ELR (cell line): ENCODE results near the gene ADA.
A peak's percentile ranks its signal among the peaks of the same experiment; 100 is the strongest.
"Not testable (repeated sequence)": the region's sequence is repeated elsewhere in the genome, so short reads cannot be mapped to it uniquely, and the experiment has no call there.

ENCODE experiments used
- DNase-seq: peaks from one replicate; pipeline ENCODE4 v3.0.0-alpha.2; 2015; ENCODE audit warnings: low read depth

ADA gene

DNA sequence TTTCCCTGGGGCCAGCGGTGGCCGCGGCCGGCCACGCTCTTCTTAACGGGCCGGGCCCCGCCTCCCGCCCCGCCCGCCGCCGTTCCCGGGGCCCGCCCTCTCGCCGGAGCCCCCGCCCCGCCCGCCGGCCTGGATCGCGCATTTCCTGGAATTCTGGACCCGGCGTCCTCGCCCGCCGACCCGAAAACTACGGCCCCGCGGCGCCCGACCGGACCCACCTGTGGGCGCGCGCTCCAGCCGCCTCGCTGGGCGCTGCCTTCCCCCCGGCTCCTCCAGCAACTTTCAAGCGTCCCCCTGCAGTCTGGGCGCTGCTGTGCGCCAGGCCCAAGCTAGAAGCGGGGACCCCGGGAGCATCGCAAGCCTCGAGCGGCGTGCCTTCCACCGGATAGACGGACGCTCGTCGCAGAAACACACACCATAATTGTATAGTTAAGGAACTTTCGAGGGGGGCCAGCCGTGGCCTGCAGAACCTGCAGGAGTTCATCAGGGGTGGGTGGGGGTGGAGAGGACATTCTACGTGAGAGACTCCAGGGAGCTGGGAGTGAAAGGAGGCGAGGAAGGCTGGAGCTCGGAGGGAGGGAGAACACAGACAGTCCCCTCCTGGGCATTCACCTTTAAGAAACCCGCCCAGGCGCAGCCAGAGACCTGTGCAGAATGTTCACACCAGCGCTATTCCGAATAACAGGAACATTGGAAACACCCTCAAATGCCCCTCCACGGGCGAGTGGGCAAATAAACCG, at the start of gene ADA:
TSS of gene ADA (minus strand) at position 16 of the 740 bp plus-strand sequence. CDS start 92 bp downstream, outside the sequence.
- DNase-seq = peak; percentile 64

DNA sequence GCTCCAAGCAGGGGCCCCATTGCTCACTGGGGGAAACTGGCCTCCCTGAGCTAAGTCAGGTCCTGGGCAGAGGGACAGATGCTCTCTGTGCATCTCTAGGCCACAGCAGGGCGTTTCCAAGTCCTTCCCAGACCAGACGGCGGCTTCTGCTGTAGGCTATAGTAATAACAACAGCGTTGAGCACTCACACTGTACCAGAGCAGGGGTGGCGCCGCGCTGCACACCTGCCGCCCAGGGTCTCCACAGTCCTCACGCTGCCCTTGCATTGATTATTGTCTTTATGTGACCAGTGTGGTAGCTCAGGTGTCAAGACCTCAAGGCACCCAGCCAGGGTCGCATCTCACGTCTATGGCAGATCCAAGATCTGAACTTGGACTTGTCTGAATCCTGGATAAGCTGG, 48.8 kb upstream of the ADA start:
- DNase-seq = no peak

DNA sequence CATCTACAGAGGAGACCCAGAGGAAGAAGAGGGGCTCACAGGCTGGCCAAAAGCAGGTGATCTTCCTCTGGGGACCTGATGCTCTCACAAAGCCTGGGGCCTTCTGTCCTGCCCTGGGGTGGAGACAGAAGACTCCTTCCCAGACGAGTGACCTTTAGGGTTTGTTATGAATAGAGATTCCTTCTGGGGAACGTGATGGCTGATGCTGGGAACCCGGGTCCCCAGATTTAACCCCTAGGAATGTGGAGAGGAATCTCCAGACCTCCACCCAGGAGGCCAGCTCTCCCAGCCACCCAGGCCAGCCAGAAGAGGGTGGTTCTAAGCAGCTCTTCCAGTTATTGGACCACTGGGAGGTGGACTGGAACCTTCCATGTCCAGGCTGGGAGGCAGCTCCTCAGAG, 46.9 kb upstream of the ADA start:
- DNase-seq = no peak

DNA sequence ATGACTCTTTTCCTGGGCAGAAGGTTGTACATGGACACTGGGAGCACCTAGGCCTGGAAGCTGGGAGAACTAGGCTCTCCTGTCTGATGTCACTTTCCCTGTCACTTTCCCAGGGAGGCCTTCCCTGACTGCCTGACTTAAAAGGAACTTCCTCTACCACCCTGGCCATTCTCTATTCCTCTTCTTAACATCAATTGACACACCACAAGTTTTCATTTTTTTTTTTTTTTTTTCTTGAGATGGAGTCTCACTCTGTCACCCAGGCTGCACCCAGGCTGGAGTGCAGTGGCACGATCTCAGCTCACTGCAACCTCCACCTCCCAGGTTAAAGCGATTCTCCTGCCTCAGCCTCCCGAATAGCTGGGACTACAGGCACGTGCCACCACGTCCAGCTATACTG, 45.5 kb upstream of the ADA start:
- DNase-seq = not testable (repeated sequence)

DNA sequence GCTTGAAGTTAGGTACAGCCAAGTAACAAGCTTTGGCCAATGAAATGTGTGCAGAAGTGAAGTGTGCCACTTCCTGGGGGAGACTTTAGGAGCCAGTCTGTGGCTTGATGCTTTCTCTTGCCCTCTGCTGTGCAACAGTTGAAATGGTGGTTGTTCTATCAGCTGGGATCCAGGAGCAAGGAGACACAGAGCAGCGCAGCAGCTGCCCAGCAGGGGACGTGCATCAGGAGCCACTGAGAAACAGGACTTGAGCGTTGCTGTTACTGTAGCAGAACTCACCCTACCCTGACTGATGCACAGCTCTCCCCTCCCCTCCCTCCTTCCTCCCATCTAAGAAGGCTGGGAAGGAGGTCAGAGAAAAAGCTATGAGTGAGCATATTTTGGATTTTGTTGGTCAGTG, 44.8 kb upstream of the ADA start:
- peak; percentile 40 for DNase-seq

DNA sequence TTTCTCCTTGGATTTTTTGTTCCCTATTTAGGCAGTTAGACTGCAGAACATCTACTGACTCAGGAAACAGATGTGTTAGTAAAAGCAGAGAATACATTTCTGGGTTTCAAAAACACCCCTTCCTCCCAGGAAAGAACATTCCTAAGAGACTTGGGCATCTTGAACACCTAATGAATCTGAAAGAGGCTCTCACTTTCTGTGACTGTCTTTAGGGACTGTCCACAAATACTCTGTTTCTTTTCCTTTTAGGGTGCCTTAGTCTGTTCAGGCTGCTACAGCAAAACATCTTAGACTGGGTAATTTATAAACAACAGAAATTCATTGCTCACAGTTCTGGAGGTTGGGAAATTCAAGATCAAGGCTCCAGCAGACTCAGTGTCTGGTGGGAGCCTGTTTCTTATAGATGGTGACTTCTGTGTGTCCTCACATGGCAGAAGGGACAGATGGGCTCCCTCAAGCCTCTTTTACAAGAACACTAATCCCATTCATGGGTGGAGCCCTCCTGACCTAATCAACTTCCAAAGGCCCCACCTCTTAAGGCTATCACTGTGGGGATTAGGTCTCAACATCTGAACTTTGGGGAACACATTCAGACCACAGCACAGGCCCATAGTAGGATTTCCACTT, 44.3 kb upstream of the ADA start:
- peak; percentile 51 for DNase-seq

DNA sequence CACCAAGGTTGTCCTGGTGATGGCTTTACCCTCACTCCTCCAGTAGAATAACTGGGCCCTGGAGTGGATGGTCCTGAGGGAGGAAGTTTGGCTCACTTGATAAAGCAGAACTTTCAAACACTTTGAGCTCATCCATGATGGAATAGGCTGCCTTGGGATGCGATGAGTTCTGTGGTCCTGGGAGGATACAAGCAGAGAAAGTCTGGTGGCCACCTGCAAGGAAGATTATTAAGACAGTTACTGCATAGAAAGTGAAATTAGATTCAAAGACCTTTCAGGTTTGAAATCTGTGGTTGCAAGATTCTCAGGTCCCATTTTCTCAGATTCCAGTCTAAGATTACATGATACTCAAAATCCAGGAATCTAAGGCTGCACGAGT, 43.8 kb upstream of the ADA start:
- no peak for DNase-seq

DNA sequence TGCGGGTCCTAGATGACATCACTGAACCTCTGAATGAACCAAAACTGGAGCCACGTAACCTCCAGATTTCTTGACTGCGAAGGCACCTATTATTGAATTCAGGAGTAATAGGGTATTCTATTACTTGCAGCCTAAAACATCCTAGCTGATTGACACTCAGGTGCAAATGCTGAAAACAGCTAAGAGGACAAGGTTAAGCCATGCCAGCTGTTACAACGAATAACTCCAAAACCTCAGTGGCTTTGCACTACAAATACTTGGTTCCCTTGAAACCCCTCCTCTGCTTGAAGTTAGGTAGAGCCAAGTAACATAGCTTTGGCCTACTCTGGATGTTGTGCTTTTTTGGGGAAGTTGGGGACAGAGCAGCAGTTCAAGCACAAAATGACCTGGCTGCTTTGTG, 42.7 kb upstream of the ADA start:
- DNase-seq = no peak

DNA sequence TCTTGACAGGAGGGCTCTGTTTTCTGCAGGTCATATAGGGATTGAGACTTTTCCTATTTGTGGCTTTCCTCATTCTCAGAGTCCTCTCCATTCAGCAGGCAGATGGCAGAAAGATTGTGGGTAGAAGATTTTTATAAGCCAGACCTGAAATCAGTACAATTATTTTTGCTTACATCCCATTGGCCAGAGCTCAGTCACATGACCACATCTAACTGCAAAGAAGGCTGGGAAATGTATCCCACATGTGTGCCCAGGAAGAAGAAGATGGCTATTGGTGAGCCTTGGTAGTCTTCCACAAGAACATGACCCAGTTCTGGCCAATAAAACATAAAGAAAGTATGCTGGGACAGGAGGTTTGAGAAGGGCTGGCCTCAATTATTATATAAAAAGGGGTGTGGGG, 42.1 kb upstream of the ADA start:
- DNase-seq = no peak

DNA sequence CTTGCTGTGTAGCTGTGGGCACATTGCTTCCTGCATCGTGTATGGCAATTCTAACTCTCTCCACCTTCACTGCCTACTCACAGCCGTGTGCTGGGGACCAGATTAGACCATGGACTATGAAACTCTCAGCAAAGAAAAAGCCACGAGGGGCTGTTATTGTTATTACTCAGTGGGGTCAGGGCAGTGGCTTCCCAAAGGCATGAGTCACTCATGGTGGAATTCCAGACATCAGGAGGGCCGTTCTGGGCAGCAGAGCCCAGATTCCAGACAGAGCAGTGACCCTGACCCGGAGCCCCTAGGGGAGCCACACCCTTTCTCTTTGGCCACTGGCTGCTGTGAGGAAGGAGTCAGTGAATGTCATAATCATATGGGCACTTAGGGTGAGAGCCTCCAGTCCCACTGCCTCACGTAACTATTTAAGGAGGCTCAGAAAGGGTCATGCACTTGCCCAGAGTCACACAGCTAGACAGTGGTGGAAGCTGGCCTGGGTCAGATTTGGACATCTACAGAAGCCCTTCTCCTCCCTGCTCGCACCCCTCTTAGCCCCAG, 41.5 kb upstream of the ADA start:
- DNase-seq = peak; percentile 100

DNA sequence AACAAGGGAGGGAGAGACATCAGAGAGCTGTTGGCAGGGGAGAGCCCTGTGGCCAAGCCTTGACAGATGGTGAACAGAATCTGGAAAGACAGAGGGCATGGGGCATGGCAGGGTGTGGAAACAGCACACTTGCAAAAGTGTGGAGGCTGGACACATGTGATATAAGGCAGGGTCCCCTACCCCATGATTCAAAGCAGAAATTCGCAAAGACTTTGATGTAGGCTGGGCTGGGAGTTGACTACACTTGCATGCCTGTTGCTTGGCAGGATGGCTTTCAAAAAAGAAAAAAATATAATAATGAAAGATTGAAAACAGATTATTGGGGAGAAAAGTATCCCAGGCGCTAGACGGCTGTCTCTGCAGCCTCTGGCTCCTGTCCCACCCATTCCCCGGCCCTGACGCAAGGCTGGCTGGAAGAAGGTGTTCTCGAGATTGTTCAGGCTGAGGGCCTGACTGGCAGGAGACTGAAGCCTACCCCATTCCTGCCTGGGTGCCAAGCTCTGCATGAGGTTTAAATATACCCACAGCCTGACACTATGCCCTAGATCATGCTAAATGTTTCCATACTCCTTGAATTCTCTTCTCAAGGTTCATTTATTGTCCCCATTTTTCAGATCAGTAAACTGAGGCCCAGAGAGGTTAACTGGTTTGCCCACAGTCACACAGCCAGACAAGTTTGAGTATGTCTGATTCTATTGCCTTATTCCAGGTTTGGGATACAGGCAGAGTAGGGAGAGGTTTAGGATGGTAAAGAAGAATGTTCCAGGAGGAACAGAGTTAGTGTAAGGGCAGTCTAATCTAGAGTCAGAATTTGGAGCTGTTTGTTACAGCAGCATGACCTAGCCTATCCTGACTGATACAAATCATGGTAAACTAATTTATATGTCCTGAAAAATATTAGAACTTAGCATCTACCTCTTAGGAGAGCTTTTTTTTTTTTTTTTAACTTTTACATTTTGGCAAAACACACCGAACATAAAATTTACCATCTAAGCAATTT, 40.2 kb upstream of the ADA start:
- DNase-seq = no peak

DNA sequence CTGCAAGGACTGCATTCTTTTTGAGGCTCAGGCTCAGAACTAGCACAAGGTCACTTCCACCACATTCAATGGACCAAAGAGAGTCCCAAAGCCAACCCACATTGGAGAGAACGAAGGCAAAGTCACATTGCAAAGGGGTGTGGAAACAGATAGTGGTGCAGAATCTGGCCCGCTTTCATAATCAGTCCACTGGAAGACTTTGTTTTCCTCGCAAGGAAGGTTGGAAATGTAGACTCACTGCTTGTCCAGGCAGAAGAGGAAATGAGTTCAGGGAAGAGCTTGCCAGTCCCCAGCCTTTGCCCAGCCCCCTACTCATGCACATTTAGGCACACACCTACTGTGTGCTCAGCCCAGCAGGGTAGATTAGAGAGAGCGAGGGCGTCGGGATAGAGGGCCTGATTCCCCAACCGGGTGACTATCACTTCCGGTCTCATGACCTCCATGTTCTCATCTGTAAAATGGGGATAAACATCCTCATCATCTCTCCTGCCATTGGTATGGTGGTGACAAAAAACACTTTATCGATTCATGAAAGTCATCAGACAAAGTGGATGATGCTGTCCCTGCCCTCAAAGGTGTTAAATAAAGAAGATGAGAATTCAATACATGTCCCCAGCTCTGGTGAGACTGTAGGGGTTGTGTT, 39.4 kb upstream of the ADA start:
- DNase-seq = no peak

DNA sequence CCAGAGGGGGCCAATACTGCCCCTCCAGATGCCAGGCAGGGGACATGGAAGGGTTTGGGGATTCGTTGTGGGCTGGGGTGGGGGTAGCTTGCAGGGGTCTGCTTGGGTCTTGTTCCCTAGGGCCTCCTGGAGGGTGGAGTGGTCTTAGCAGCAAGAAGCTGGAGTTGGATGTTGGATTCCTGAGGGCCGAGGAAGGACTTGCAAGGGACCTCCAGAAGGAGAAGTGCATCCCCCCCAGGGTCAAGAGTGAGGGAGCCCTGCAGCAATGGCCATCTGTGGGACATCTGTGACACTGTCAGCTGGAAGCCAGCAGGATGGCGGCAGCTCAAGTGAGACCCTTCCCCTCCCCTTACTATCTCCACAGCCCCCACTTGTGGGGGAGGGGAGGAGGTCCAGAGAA, 38.3 kb upstream of the ADA start:
- DNase-seq = no peak

DNA sequence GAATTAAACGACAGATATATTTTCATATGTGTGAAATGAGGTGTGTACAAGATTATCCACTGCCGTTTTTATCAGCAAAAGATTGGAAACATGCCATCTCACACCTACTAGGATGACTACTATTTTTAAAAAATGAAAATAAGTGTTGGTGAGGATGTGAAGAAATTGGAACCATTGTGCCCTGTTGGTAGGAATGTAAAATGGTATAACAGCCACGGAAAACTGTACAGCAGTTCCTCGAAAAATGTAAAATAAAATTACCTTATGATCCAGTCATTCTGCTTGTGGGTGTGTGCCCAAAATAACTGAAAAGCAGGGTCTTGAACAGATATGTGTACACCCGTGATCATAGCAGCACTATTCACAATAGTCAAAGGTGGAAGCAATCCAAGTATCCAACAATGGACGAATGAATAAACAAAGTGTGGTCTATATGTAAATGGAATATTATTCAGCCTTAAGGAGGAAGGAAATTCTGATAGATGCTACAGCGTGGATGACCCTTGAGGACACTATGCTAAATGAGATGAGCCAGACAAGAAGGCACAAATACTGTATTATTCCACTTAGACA, 36.6 kb upstream of the ADA start:
- no peak for DNase-seq

DNA sequence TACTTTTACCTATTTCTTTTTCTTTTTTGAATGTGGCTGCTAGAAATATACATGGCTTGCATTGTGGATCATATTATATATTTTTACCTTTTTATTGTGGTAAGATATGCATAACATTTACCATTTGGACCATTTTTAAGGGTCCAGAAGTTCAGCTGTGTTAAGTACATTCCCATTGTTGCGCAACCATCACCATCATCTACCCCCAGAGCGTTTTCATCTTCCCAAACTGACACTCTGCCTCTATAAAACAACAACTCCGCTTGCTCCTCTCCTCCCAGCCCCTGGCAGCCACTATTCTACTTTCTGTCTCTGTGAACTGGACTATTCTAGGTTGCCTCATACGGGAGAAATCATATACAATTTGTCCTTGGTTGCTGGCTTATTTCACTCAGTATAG, 35.4 kb upstream of the ADA start:
- no peak for DNase-seq

DNA sequence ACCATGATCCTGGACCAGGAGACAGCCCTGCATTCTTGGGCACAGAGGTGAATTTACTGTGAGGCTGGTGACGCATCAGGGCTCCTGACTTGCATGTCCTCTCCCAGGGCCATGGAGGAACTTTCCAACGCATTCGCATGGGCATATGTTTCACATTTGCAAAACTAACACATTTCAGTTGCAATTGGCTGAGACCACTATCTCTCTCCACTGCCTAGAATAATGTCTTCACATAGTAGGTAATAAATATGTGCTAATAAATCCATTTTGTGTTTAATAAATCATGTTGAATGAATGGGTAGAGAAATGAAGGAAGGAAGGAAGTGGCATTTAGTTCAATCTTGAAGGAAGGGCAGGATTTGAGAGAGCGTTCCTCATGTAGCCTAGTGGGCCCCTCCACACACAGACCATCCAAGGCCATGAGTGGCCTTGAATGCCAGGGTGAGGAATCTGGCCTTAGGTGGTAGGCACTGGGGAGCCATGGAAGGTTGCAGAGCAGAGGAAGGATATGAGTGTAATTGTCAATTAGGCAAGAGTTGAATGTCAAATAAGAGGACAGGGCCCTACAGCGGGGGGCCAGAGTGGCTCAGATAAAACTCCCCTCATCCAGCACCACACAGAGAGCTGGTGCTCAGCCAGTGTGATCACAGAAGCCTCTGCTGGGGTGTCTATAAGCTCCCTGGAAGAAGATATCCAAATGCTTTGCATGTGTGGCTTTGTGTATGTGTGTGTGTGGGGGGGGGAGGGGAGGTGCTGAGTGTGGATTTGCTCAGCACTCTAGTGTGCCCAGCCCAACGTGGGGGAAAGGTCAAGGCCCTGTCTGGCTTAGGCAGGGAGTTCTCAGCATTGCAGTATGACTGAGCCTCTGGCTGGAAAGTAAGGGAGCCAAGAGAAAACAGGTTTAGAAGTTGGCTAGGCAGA, 32.8 kb upstream of the ADA start:
- DNase-seq = no peak

DNA sequence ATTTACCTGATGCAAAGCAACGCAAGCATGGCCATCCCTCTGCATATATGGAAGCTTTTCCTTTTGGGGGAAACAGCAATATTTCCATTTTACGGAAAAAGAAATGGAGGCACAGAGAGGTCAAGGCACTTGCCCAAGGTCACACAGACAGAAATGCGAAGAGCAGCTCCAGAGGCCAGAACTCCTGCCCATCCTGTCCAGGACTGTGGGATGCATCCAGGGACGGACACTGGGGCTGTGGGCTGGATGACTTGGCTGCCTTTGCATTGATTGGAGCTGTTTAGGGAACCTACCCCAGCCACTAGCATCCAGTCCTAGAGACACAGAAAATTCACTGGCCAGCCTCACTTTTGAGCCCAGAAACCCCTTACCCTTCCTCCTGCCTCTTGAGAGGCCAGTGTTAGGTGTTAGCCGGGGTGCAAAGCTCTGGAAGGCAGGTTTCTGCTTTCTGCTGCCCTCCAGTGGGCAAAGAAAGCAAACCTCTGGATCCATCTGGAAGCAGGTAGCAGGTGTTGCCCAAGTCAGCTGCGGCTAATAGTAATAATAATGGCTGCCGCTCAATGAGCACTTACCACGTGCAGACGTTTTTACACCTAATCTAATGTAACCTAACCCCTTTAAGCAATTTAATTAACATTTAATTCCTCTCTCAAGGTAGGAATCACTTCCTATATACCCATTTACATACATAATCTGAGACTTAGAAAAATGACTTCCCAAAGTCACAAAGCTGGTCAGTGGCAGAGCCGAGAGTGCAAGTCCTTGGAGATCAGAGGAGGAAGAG, 32.0 kb upstream of the ADA start:
- peak; percentile 74 for DNase-seq

DNA sequence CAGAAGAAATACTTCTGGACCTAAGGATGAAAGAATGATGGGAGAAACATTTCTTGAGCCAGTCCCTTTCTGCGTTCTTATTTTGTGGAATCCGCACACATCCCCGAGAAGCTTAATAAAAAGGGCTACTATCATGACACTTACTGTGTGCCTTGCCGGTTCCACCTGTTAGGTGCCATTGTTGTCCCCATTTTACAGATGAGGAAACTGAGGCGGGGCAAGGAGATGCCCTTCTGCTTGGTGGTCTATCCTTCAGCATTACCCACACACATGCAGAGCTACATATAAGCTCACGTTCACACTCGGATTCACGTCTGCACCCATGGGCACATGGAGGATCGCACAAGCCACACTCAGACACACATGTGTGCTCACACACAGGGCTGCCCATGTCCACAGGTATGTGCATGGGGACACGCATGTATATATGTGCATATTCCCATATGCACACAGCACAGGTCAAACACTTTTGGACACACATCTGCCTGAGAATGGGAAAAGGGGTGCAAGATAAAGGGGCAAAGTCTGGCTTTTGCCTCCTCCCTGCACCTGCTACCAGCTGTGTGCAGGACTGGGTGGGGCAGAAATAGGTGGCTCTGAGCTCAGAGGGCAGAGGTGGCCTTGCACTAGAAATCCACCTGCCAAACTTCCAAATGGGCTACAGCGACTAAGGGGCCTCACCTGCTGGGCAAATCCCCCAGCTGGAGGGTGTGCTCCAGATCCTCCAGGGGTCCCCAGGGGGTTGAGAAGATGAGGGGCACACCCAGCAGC, 30.5 kb upstream of the ADA start:
- no peak for DNase-seq
